Measurements from ENCODE around the gene ST8SIA5. TPM values are rescaled to one million over a fixed set of nuclear protein-coding genes. Genes with fewer than 3 reads are reported as not detected.

ST8SIA5 gene
- total and polyA plus RNA-seq, 9 of the 15 experiments (the other 6 are each of a cell fraction or from before 2014, with no cell fraction given) = 0.03 to 0.33 (median 0.06) TPM; not detected in 5

GRCh38 chr18:46722051-46722450 is 34.8 kb downstream of the ST8SIA5 start (continued):
- TF ChIP-seq RAD51 (IDR thresholded peaks at IDR 0.05; ENCODE audit: borderline replicate concordance, low read depth) (no peak), POLR2H (tag; IDR thresholded peaks at IDR 0.05; ENCODE audit: low read depth) (no peak), E2F3 (CRISPR knock-in tag; IDR thresholded peaks at IDR 0.05) (no peak), ZFX (CRISPR knock-in tag; IDR thresholded peaks at IDR 0.05) (no peak), ZNF143 (CRISPR knock-in tag; IDR thresholded peaks at IDR 0.05) (no peak), YY1 (IDR thresholded peaks at IDR 0.05; ENCODE audit: borderline replicate concordance in 1 of 3, control insufficient read depth in 1 of 3, extremely low read depth in 1 of 3, insufficient read depth in 3 of 3, insufficient read length in 1 of 3, insufficient replicate concordance in 2 of 3, low read depth in 1 of 3, low read length in 2 of 3) (no peak)

GRCh38 chr18:46721331-46721730 is 35.5 kb downstream of the ST8SIA5 start:
- intact Hi-C loops (cut with micrococcal nuclease) = no loop called here
- CTCF ChIA-PET (ENCODE audit: low intra/inter-chr PET ratio) = no interaction called here
- Histone ChIP-seq H3K27me3 (ENCODE audit: control insufficient read depth in 2 of 2, insufficient read depth in 2 of 2, low read length in 2 of 2) (peaks cover 0 to 28% of the 10 kb centered on the region in 2 experiments; a peak in 2 of 5 replicates), H3K9me1 (ENCODE audit: control insufficient read depth, insufficient read depth, low read length) (no peaks in the 10 kb centered on the region), H3K79me2 (ENCODE audit: control insufficient read depth, insufficient read depth, low read length) (no peaks in the 10 kb centered on the region), H3K4me2 (ENCODE audit: insufficient read depth, low read length) (no peak overlapping the region), H3K4me1 (replicated peaks in 1 of 2; ENCODE audit: control insufficient read depth in 2 of 2, insufficient read depth in 2 of 2, low read length in 2 of 2) (no peaks in the 10 kb centered on the region), H3K4me3 (no peak overlapping the region), H3K27ac (ENCODE audit: extremely low read depth, low read depth, low read length) (no peak overlapping the region), H3K9me3 (replicated peaks; ENCODE audit: control insufficient read depth, insufficient read depth, low read depth, low read length) (no peaks in the 10 kb centered on the region), H2AFZ (ENCODE audit: low read depth, low read length) (no peak overlapping the region), H3K36me3 (ENCODE audit: control insufficient read depth, insufficient read depth, low read length) (no peaks in the 10 kb centered on the region), H3K9ac (ENCODE audit: insufficient read depth in 1 of 2, low read depth in 2 of 2, low read length in 2 of 2) (no peak overlapping the region), H4K20me1 (replicated peaks; ENCODE audit: control insufficient read depth, insufficient read depth, low read length) (no peaks in the 10 kb centered on the region)
- POLR2A ChIA-PET = no interaction called here
- in situ Hi-C loops (cut with MboI) = loop anchor here (10.0 kb wide), 1 partner anchor 303 kb away; no protein-coding TSS in a partner anchor
- WGBS (ENCODE audit: insufficient coverage, low coverage, missing lambda C conversion rate) = 0% methylated on average over 5 of the region's 8 CpGs
- FAIRE-seq (no peak), ATAC-seq (no peak), DNase-seq (ENCODE audit: extremely low read depth in 1 of 4, low spot score in 3 of 4) (no peak)
- BruUV-seq (replicated peaks) = no TSS peak
- no peak for TF ChIP-seq TAL1 (IDR thresholded peaks at IDR 0.05)
- no peak for TF ChIP-seq CUX1 (CRISPR knock-in tag; IDR thresholded peaks at IDR 0.05)
- TF ChIP-seq SRSF7 (optimal IDR thresholded peaks at IDR 0.05; ENCODE audit: low read depth, low read length) = no peak
- no peak for TF ChIP-seq PRMT5 (CRISPR knock-in tag; IDR thresholded peaks at IDR 0.05)
- TF ChIP-seq MLX (CRISPR knock-in tag; conservative IDR thresholded peaks at IDR 0.05) = no peak
- TF ChIP-seq ZBTB26 (CRISPR knock-in tag; IDR thresholded peaks at IDR 0.05) = no peak
- TF ChIP-seq BRCA1 (IDR thresholded peaks at IDR 0.05) = no peak
- no peak for TF ChIP-seq BRCA1 (CRISPR knock-in tag; IDR thresholded peaks at IDR 0.05)
